Neural progenitor cell (in vitro differentiated cells): ENCODE results near the gene SEBOX.

Experiments used
- CTCF ChIP-seq: fragments of 200-600 bp; sonication (generic); IDR thresholded peaks from 2 replicates; pipeline ENCODE4 v1.5.1; 2017; ENCODE audit warnings: antibody characterized with exemption, mild to moderate bottlenecking
- EZH2 ChIP-seq: fragments of 200-600 bp; sonication (generic); IDR thresholded peaks from 2 replicates; pipeline ENCODE4 v1.6.1; 2017; ENCODE audit warnings: antibody characterized with exemption, mild to moderate bottlenecking, moderate library complexity

DNA sequence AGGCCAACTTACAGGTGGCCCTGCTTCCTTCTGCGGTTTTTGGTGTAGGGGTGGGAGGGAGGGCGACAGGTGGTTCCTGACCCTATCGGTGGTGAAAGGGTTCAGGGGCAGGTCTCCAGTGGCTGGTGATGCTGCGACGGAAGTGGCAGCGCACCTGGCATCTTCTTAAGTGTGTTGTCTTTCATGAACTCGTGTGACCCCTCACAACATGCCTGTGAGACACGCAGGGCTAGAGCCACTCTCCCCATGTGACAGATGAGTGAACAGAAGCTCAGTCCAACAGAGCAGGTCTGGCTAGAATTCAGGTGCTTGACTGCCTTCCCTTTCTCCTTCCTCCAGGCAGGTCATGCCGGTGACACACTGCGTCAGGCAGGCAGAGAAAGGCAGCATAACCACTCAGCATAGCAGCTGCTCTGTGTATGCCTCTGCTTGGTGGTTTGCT lies 21.5 kb downstream of the SEBOX start:
- TF ChIP-seq CTCF (no peak), EZH2 (no peak)
